ENCODE results near the gene ITPR1. TPM values are rescaled to one million over a fixed set of nuclear protein-coding genes. Genes with fewer than 3 reads are reported as not detected.
"Not testable (repeated sequence)": the region's sequence is repeated elsewhere in the genome, so short reads cannot be mapped to it uniquely, and the experiment has no call there.

The ITPR1 gene
- total RNA-seq, 1 donor from 2014 or later = 6.7 TPM

GRCh38 chr3:4589475-4590097 lies 96.4 kb downstream of the ITPR1 start:
- no peak for FAIRE-seq
- no peak overlapping the region for H3K27ac Mint-ChIP-seq (ENCODE audit: unreplicated experiment)
- no peaks in the 10 kb centered on the region for H3K9me3 ChIP-seq (ENCODE audit: insufficient read depth, low read depth, low read length)

GRCh38 chr3:4590849-4591248 lies 97.7 kb downstream of the ITPR1 start:
- not testable (repeated sequence) for H3K9me3 Mint-ChIP-seq (ENCODE audit: unreplicated experiment); H3K9me3 ChIP-seq (ENCODE audit: insufficient read depth, low read depth, low read length); H3K27me3 Mint-ChIP-seq (ENCODE audit: low read depth, unreplicated experiment); H3K9ac ChIP-seq (ENCODE audit: low read length); H3K36me3 ChIP-seq (ENCODE audit: insufficient read depth, low read length); H4K20me1 ChIP-seq (ENCODE audit: insufficient read depth, low read length); H2AFZ ChIP-seq (ENCODE audit: low read depth, low read length); H3K79me2 ChIP-seq (ENCODE audit: insufficient read depth, low read length); H3K4me1 ChIP-seq (ENCODE audit: insufficient read depth, low read length); H3K27ac ChIP-seq (ENCODE audit: low read depth, low read length); H3K4me3 Mint-ChIP-seq (ENCODE audit: unreplicated experiment); DNase-seq (ENCODE audit: low read depth); FAIRE-seq; H3K4me2 ChIP-seq (ENCODE audit: low read length); H3K27me3 ChIP-seq (ENCODE audit: insufficient read depth, low read length); H3K4me3 ChIP-seq (ENCODE audit: insufficient read depth, low read depth, low read length); H3K36me3 Mint-ChIP-seq (ENCODE audit: low read depth, unreplicated experiment); H3K27ac Mint-ChIP-seq (ENCODE audit: unreplicated experiment)
- peaks cover 13% of the 10 kb centered on the region for H3K4me1 Mint-ChIP-seq (ENCODE audit: low read depth, unreplicated experiment)

More at GRCh38 chr3:4589475-4590097, 96.4 kb downstream of the ITPR1 start:
- peaks cover 5% of the 10 kb centered on the region for H3K4me1 ChIP-seq (ENCODE audit: insufficient read depth, low read length)
- no peak overlapping the region for H3K4me2 ChIP-seq (ENCODE audit: low read length)
- no peaks in the 10 kb centered on the region for H3K36me3 ChIP-seq (ENCODE audit: insufficient read depth, low read length)
- H3K27me3 ChIP-seq (ENCODE audit: insufficient read depth, low read length) = no peaks in the 10 kb centered on the region
- DNase-seq (ENCODE audit: low read depth) = no peak
- H3K79me2 ChIP-seq (ENCODE audit: insufficient read depth, low read length) = no peaks in the 10 kb centered on the region
- Mint-ChIP-seq H3K4me1 (ENCODE audit: low read depth, unreplicated experiment) (peaks cover 13% of the 10 kb centered on the region), H3K36me3 (ENCODE audit: low read depth, unreplicated experiment) (no peaks in the 10 kb centered on the region), H3K9me3 (ENCODE audit: unreplicated experiment) (peaks cover 6% of the 10 kb centered on the region), H3K4me3 (ENCODE audit: unreplicated experiment) (no peak overlapping the region), H3K27me3 (ENCODE audit: low read depth, unreplicated experiment) (no peaks in the 10 kb centered on the region)
- no peak overlapping the region for H3K27ac ChIP-seq (ENCODE audit: low read depth, low read length)
- H2AFZ ChIP-seq (ENCODE audit: low read depth, low read length) = no peak overlapping the region
- peaks cover 4% of the 10 kb centered on the region for H4K20me1 ChIP-seq (ENCODE audit: insufficient read depth, low read length)
- TF ChIP-seq, protein P1, sequence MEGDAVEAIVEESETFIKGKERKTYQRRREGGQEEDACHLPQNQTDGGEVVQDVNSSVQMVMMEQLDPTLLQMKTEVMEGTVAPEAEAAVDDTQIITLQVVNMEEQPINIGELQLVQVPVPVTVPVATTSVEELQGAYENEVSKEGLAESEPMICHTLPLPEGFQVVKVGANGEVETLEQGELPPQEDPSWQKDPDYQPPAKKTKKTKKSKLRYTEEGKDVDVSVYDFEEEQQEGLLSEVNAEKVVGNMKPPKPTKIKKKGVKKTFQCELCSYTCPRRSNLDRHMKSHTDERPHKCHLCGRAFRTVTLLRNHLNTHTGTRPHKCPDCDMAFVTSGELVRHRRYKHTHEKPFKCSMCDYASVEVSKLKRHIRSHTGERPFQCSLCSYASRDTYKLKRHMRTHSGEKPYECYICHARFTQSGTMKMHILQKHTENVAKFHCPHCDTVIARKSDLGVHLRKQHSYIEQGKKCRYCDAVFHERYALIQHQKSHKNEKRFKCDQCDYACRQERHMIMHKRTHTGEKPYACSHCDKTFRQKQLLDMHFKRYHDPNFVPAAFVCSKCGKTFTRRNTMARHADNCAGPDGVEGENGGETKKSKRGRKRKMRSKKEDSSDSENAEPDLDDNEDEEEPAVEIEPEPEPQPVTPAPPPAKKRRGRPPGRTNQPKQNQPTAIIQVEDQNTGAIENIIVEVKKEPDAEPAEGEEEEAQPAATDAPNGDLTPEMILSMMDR (IDR thresholded peaks at IDR 0.05; ENCODE audit: insufficient read depth, low read depth, low read length) = no peak
- no peak for TF ChIP-seq EZH2 (IDR thresholded peaks at IDR 0.05; ENCODE audit: insufficient read depth, low read length)
- no peak overlapping the region for H3K9ac ChIP-seq (ENCODE audit: low read length)
- H3K4me3 ChIP-seq (ENCODE audit: insufficient read depth, low read depth, low read length) = no peak overlapping the region

DNA sequence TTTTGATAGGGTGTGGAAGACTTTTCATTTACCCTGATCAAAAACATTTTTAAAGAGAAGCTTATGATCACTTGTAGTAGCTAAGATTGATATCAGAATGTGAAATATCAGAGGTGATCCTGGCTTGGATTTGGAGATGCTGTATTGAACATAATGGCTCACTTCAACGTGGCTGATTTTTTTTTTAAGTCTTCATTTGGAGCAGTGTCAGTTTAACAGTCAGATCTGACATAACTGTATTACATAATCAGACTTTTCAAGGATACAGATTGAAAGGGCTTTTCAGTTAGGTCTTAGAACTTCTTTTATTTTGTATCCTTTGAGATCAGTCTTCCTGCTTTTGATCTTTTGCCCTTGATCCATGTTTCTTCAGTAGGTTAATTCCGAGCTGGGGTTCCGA lies 98.5 kb downstream of the ITPR1 start:
- DNase-seq (ENCODE audit: low read depth) (no peak), FAIRE-seq (no peak)
- Mint-ChIP-seq H3K9me3 (ENCODE audit: unreplicated experiment) (peaks cover 6% of the 10 kb centered on the region), H3K4me1 (ENCODE audit: low read depth, unreplicated experiment) (peaks cover 13% of the 10 kb centered on the region), H3K36me3 (ENCODE audit: low read depth, unreplicated experiment) (peaks cover 2% of the 10 kb centered on the region), H3K27me3 (ENCODE audit: low read depth, unreplicated experiment) (peaks cover 2% of the 10 kb centered on the region), H3K4me3 (ENCODE audit: unreplicated experiment) (no peak overlapping the region), H3K27ac (ENCODE audit: unreplicated experiment) (no peak overlapping the region)
- Histone ChIP-seq H3K9me3 (ENCODE audit: insufficient read depth, low read depth, low read length) (no peaks in the 10 kb centered on the region), H3K27me3 (ENCODE audit: insufficient read depth, low read length) (no peaks in the 10 kb centered on the region), H3K9ac (ENCODE audit: low read length) (no peak overlapping the region), H3K27ac (ENCODE audit: low read depth, low read length) (no peak overlapping the region), H3K36me3 (ENCODE audit: insufficient read depth, low read length) (no peaks in the 10 kb centered on the region), H4K20me1 (ENCODE audit: insufficient read depth, low read length) (peaks cover 4% of the 10 kb centered on the region), H3K79me2 (ENCODE audit: insufficient read depth, low read length) (no peaks in the 10 kb centered on the region), H3K4me1 (ENCODE audit: insufficient read depth, low read length) (peaks cover 5% of the 10 kb centered on the region), H2AFZ (ENCODE audit: low read depth, low read length) (no peak overlapping the region), H3K4me3 (ENCODE audit: insufficient read depth, low read depth, low read length) (no peak overlapping the region), H3K4me2 (ENCODE audit: low read length) (no peak overlapping the region)
- TF ChIP-seq EZH2 (IDR thresholded peaks at IDR 0.05; ENCODE audit: insufficient read depth, low read length) = no peak
- TF ChIP-seq, protein P1 (IDR thresholded peaks at IDR 0.05; ENCODE audit: insufficient read depth, low read depth, low read length) = no peak
